Renal pelvis (tissue), 4 donors: ENCODE results near the gene TMEM168. TPM values are rescaled to one million over a fixed set of nuclear protein-coding genes. Genes with fewer than 3 reads are reported as not detected.
"Not testable (repeated sequence)": the region's sequence is repeated elsewhere in the genome, so short reads cannot be mapped to it uniquely, and the experiment has no call there.

Source experiments
- DNase-seq: peaks from one replicate; pipeline ENCODE4 v3.0.0-alpha.2; 2013
- polyA plus RNA-seq, 3 donors: library from polyadenylated mRNA; unstranded; fragments of 120-200 nt; gene quantifications; one replicate each; pipeline ENCODE4 v1.2.1, GENCODE V29; 2013; ENCODE audit not compliant: insufficient read length in 3 of 3

Gene TMEM168
- polyA plus RNA-seq, 3 donors = 40.0 to 51.2 (median 47.1) TPM

GRCh38 chr7:112731324-112731723 is 58.9 kb downstream of the TMEM168 start:
- DNase-seq = not testable (repeated sequence)

DNA sequence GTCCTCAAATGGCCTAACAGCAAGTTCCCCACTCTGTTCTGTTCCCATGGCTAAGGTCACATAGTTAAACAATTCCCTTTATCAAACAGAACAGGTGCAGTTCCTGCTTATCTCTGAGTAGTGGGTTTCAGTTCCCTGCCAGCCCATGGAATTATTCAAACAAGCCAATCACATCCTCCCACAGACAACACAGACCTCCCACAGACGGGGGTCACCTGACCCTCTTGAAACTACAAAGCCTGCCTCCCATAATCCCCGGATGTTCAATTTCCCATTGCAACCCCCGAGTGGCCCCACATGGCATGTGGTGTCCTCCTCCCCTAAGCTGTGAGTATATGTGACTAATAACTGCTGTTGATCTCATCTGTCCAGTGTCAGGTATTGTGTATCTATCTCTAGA is 64.1 kb downstream of the TMEM168 start:
- DNase-seq = no peak

GRCh38 chr7:112723416-112723815 is 66.8 kb downstream of the TMEM168 start:
- DNase-seq = no peak

GRCh38 chr7:112721366-112721765 is 68.8 kb downstream of the TMEM168 start:
- DNase-seq = no peak

GRCh38 chr7:112715525-112715924 is 74.7 kb downstream of the TMEM168 start:
- DNase-seq = no peak

DNA sequence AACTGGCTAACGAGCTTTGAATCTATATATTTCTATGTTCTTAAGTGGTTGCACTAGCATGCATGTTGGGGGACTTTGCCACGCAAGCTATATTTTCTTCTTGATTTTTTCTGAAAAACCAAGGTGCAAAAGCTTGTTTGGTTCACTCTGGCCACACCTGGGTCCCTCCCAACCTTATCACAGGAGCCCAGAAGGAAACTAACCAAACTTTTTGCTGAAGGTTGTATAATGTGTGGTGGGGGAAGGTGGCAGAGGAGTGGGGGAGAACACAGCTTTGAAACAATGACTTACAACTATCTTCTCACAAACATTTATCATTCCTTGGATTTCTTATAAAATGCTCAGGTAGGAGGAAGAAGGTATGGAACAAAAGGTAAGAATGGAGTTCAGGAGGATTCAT is 75.3 kb downstream of the TMEM168 start:
- no peak for DNase-seq
